CD4-positive, CD25-positive, alpha-beta regulatory T cell (primary cell): ENCODE measurements around the gene MAZ. TPM values are rescaled to one million over a fixed set of nuclear protein-coding genes. Genes with fewer than 3 reads are reported as not detected.
"Not testable (repeated sequence)": the region's sequence is repeated elsewhere in the genome, so short reads cannot be mapped to it uniquely, and the experiment has no call there.

Experiments used
- ATAC-seq, 2 donors: fragments of 150-1000 bp; cut with Tn5 transposase; one replicate each; pipeline ENCODE4 v1.10.0; 2021; ENCODE audit warnings: low read depth in 2 of 2, moderate number of reproducible peaks in 2 of 2, moderate library complexity in 1 of 2
- DNase-seq, 3 donors: peaks; one replicate each; pipeline versions ENCODE4 v3.0.0 to v3.0.0-alpha.2; 2012 to 2022; ENCODE audit warnings: mixed read lengths in 1 of 3
- H3K27ac ChIP-seq: one replicate; pipeline ENCODE4 v1.7.0; 2013; ENCODE audit warnings: mild to moderate bottlenecking, low read length; ENCODE audit not compliant: insufficient read depth, poor library complexity, severe bottlenecking
- H3K27me3 ChIP-seq: one replicate; pipeline ENCODE4 v1.7.0; 2013; ENCODE audit warnings: low read length; ENCODE audit not compliant: control insufficient read depth, insufficient read depth
- H3K36me3 ChIP-seq: one replicate; pipeline ENCODE4 v1.7.0; 2013; ENCODE audit warnings: mild to moderate bottlenecking, low read length, moderate library complexity; ENCODE audit not compliant: control insufficient read depth, insufficient read depth
- H3K4me1 ChIP-seq: 2 replicates; pipeline ENCODE4 v1.7.0; 2013; ENCODE audit warnings: mild to moderate bottlenecking, low read length; ENCODE audit not compliant: insufficient read depth, control insufficient read depth, poor library complexity, severe bottlenecking
- H3K4me3 ChIP-seq: one replicate; pipeline ENCODE4 v1.7.0; 2013; ENCODE audit warnings: low read depth, mild to moderate bottlenecking, low read length, moderate library complexity
- H3K9me3 ChIP-seq, 2 experiments: 1 replicate in 1 of 2; 2 replicates in 1 of 2; pipeline ENCODE4 v1.7.0; 2013; ENCODE audit warnings: low read length in 2 of 2, mild to moderate bottlenecking in 1 of 2, moderate library complexity in 1 of 2; ENCODE audit not compliant: control insufficient read depth in 2 of 2
- H3K27ac Mint-ChIP-seq, 3 donors: one replicate each; pipeline ENCODE4 v1.8.0; 2020 to 2022; ENCODE audit warnings: mild to moderate bottlenecking in 3 of 3, mixed read lengths in 3 of 3, moderate library complexity in 2 of 3
- H3K27me3 Mint-ChIP-seq: one replicate; pipeline ENCODE4 v1.8.0; 2022; ENCODE audit warnings: mild to moderate bottlenecking, mixed read lengths
- H3K36me3 Mint-ChIP-seq: one replicate; pipeline ENCODE4 v1.8.0; 2020; ENCODE audit warnings: mixed read lengths
- H3K4me1 Mint-ChIP-seq, 4 donors: one replicate each; pipeline ENCODE4 v1.8.0; 2020 to 2022; ENCODE audit warnings: mixed read lengths in 4 of 4, mild to moderate bottlenecking in 1 of 4
- H3K4me3 Mint-ChIP-seq, 4 donors: one replicate each; pipeline ENCODE4 v1.8.0; 2020 to 2022; ENCODE audit warnings: mild to moderate bottlenecking in 4 of 4, mixed read lengths in 4 of 4, moderate library complexity in 3 of 4
- H3K9me3 Mint-ChIP-seq, 7 donors: one replicate each; pipeline ENCODE4 v1.8.0; 2020 to 2022; ENCODE audit warnings: mixed read lengths in 7 of 7, mild to moderate bottlenecking in 3 of 7, moderate library complexity in 2 of 7
- polyA plus RNA-seq, 4 donors: library from polyadenylated mRNA; unstranded; fragments of 300-500 nt; fragmentation: Illumina TruSeq; gene quantifications; one replicate each; pipeline ENCODE4 v1.2.3, GENCODE V29; 2021
- total RNA-seq: library from RNA; stranded (reverse); gene quantifications from one replicate; pipeline ENCODE4 v1.2.3, GENCODE V29; 2022

The MAZ gene
- 224 TPM for total RNA-seq
- 10 to 100 TPM; 36.9 to 62.2 (median 44.5) TPM for polyA plus RNA-seq

GRCh38 chr16:29806099-29806579, at the start of gene MAZ:
Gene MAZ (plus strand): TSS chr16:29806529. CDS start chr16:29806702, 173 bp downstream.
- Mint-ChIP-seq H3K4me3 (peak within 1 kb of the TSS; percentile 100), H3K27me3 (peaks cover 15% of the 10 kb centered on the region), H3K36me3 (peaks cover 14% of the 10 kb centered on the region), H3K4me1 (peaks cover 4 to 57% (median 39%) of the 10 kb centered on the region in 4 donors), H3K27ac (peak within 1 kb of the TSS; percentile 99 to 100 (median 100)), H3K9me3 (peaks cover 0 to 2% (median 0%) of the 10 kb centered on the region in 7 donors)
- Histone ChIP-seq H3K27ac (peak within 1 kb of the TSS; percentile 94), H3K4me3 (no peak within 1 kb of the TSS), H3K27me3 (no peaks in the 10 kb centered on the region), H3K9me3 (no peaks in the 10 kb centered on the region), H3K4me1 (peaks cover 53% of the 10 kb centered on the region), H3K36me3 (peaks cover 21% of the 10 kb centered on the region)
- no peak for DNase-seq
- no peak for ATAC-seq

- peaks cover 6 to 38% (median 10%) of the 10 kb centered on the region in 4 donors for H3K4me1 Mint-ChIP-seq
- peaks cover 15% of the 10 kb centered on the region for H3K4me1 ChIP-seq
- H3K36me3 Mint-ChIP-seq: no peaks in the 10 kb centered on the region
- peak overlapping the region in 2 of 4 donors; percentile 33 to 52 for H3K4me3 Mint-ChIP-seq
- no peaks in the 10 kb centered on the region for H3K36me3 ChIP-seq
- peak overlapping the region in 2 of 3 donors; percentile 32 to 74 for H3K27ac Mint-ChIP-seq
- ATAC-seq (no peak), DNase-seq (no peak)
- H3K27me3 Mint-ChIP-seq: no peaks in the 10 kb centered on the region
- H3K4me3 ChIP-seq: no peak overlapping the region
- no peaks in the 10 kb centered on the region for H3K9me3 Mint-ChIP-seq
- H3K27me3 ChIP-seq: no peaks in the 10 kb centered on the region
- H3K9me3 ChIP-seq: no peaks in the 10 kb centered on the region
- H3K27ac ChIP-seq: no peak overlapping the region
Measured at GRCh38 chr16:29756654-29757053, 49.7 kb upstream of the MAZ start.

GRCh38 chr16:29757086-29757485, 49.2 kb upstream of the MAZ start:
- not testable (repeated sequence) for H3K9me3 Mint-ChIP-seq, H3K36me3 Mint-ChIP-seq, H3K9me3 ChIP-seq, H3K4me3 Mint-ChIP-seq, DNase-seq, H3K27ac ChIP-seq, H3K4me3 ChIP-seq, H3K27me3 ChIP-seq, ATAC-seq, H3K36me3 ChIP-seq, H3K27me3 Mint-ChIP-seq
- Mint-ChIP-seq H3K27ac (peak overlapping the region; percentile 21 to 74 (median 32)), H3K4me1 (peaks cover 6 to 38% (median 10%) of the 10 kb centered on the region in 4 donors)
- peaks cover 15% of the 10 kb centered on the region for H3K4me1 ChIP-seq

- DNase-seq (no peak), ATAC-seq (no peak)
- Mint-ChIP-seq H3K27me3 (peaks cover 5% of the 10 kb centered on the region), H3K36me3 (no peaks in the 10 kb centered on the region), H3K4me3 (no peak overlapping the region), H3K4me1 (peaks cover 6 to 38% (median 10%) of the 10 kb centered on the region in 4 donors), H3K27ac (peak overlapping the region in 1 of 3 donors; percentile 21), H3K9me3 (no peaks in the 10 kb centered on the region)
- no peaks in the 10 kb centered on the region for H3K27me3 ChIP-seq
- no peak overlapping the region for H3K4me3 ChIP-seq
- no peaks in the 10 kb centered on the region for H3K9me3 ChIP-seq
- no peaks in the 10 kb centered on the region for H3K36me3 ChIP-seq
- H3K27ac ChIP-seq: no peak overlapping the region
- H3K4me1 ChIP-seq: peaks cover 15% of the 10 kb centered on the region
Measured at GRCh38 chr16:29757950-29758466, 48.3 kb upstream of the MAZ start.

- DNase-seq (no peak), ATAC-seq (no peak)
- Mint-ChIP-seq H3K4me3 (no peak overlapping the region), H3K36me3 (no peaks in the 10 kb centered on the region), H3K4me1 (peaks cover 0 to 24% (median 6%) of the 10 kb centered on the region in 4 donors), H3K9me3 (no peaks in the 10 kb centered on the region), H3K27ac (peak overlapping the region in 2 of 3 donors; percentile 52 to 73), H3K27me3 (peaks cover 6% of the 10 kb centered on the region)
- no peaks in the 10 kb centered on the region for H3K9me3 ChIP-seq
- H3K4me3 ChIP-seq: no peak overlapping the region
- H3K27ac ChIP-seq: no peak overlapping the region
- no peaks in the 10 kb centered on the region for H3K36me3 ChIP-seq
- peaks cover 5% of the 10 kb centered on the region for H3K4me1 ChIP-seq
- H3K27me3 ChIP-seq: no peaks in the 10 kb centered on the region
Measured at GRCh38 chr16:29760567-29761279, 45.6 kb upstream of the MAZ start.

- not testable (repeated sequence) for H3K9me3 ChIP-seq, H3K4me3 ChIP-seq, H3K4me3 Mint-ChIP-seq, DNase-seq, H3K36me3 ChIP-seq, H3K36me3 Mint-ChIP-seq, H3K27me3 Mint-ChIP-seq, H3K27ac ChIP-seq, ATAC-seq, H3K9me3 Mint-ChIP-seq, H3K27ac Mint-ChIP-seq, H3K27me3 ChIP-seq, H3K4me1 ChIP-seq
- peaks cover 0 to 21% (median 8%) of the 10 kb centered on the region in 4 donors for H3K4me1 Mint-ChIP-seq
Measured at GRCh38 chr16:29761280-29761651, 45.1 kb upstream of the MAZ start.

GRCh38 chr16:29761882-29762281, 44.4 kb upstream of the MAZ start:
- no peaks in the 10 kb centered on the region for H3K36me3 Mint-ChIP-seq
- Histone ChIP-seq H3K4me3 (no peak overlapping the region), H3K27ac (no peak overlapping the region), H3K36me3 (no peaks in the 10 kb centered on the region), H3K9me3 (no peaks in the 10 kb centered on the region), H3K4me1 (peaks cover 2% of the 10 kb centered on the region), H3K27me3 (no peaks in the 10 kb centered on the region)
- H3K4me3 Mint-ChIP-seq: no peak overlapping the region
- peaks cover 6% of the 10 kb centered on the region for H3K27me3 Mint-ChIP-seq
- H3K27ac Mint-ChIP-seq: no peak overlapping the region
- H3K9me3 Mint-ChIP-seq: no peaks in the 10 kb centered on the region
- DNase-seq (peak in 1 of 3 donors; percentile 14), ATAC-seq (no peak)
- H3K4me1 Mint-ChIP-seq: peaks cover 0 to 16% (median 6%) of the 10 kb centered on the region in 4 donors
